ENCODE results near the gene FAM228A.
"Not testable (repeated sequence)": the region's sequence is repeated elsewhere in the genome, so short reads cannot be mapped to it uniquely, and the experiment has no call there.

FAM228A gene

DNA sequence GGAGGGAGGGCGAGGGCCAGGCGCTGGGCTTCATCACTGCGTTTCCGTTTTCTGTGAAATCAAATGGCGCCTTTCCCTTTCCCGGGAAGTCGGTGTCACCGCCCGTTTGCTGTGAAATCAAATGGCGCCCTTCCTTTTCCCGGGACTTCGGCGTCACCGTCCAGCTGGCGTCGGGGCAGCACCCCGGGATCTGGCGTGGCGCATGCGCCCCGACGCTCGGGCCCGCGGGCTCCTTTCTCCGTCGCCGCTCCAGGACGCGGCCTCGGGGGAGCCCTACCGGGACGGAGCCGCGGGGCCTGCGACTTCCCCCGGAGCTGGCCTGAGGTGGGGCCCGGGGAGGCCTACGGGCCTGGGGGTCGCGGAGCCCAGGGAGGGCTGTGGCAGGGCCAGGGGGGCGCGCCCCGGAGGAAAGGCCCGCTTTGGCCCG, at the start of gene FAM228A:
TSS of gene FAM228A (plus strand) at position 203 of the 427 bp plus-strand sequence. CDS start 428 bp downstream, outside the sequence.
- DNase-seq (ENCODE audit: low read depth, low spot score), result no peak

DNA sequence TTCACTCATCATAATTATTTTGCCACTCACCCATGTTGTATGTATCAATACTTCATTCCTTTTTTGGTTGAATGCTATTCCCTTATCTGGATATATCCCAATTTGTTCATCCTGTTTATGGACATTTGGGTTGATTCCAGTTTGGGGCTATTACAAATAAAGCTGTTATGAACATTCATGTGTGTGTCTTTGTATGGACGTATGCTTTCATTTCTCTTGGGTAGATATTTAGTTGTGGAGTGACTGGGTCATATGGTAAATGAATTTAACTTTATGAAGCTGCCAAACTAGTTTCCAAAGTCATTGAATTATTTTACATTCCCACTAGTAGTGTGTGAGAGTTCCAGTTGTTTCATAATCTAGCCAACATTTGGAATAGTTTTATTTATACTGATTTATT, 48.9 kb upstream of the FAM228A start:
- no peak for DNase-seq (ENCODE audit: low read depth, low spot score)

DNA sequence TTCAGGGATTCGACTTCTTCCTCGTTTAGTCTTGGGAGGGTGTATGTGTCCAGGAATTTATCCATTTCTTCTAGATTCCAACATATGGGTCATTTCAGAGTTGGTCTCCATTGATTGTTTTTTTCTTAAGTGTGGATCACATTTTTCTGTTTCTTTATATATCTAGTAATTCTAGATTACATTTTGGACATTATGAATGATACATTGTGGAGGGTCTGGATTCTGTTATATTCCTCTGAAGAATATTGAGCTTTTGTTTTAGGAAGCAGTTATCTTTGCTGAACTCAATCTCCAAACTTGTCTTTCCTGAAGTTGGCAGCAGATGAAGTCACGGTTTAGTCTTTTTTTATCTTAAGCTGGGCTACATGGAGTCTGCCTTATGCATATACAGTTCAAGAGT, 42.3 kb upstream of the FAM228A start:
- DNase-seq (ENCODE audit: low read depth, low spot score), result no peak

DNA sequence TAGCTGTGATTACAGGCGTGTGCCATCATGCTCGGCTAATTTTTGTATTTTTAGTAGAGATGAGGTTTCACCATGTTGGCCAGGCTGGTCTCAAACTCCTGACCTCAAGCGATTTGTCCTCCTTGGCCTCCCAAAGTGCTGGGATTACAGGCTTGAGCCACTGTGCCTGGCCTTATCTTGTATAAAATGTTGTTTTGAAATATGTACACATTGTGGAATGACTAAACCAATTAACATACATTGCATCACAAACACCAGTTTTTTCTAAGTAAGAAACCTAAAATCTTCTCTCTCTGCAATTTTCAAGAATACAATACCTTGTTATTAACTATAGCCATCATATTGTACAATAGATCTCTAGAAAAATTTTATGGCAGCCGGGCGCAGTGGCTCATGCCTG, 34.5 kb upstream of the FAM228A start:
- DNase-seq (ENCODE audit: low read depth, low spot score), result not testable (repeated sequence)

DNA sequence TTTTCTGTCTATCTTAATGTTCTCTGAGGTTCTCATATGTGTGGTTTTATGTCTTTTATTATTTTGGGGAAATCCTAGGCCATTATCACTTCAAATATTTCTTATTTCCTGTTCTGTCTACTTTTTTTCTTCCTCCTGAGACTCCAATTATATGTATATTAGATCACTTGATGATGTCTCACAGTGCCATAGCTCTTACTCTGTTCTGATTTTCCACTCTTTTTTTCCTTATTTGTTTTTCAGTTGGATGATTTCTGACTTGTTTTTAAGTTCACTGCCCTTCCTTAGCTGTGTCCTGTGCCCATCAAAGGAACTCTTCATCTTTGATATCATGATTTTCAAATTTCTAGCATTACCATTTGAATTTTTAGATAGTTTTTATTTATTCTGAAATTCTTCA, 27.5 kb upstream of the FAM228A start:
- no peak for DNase-seq (ENCODE audit: low read depth, low spot score)

DNA sequence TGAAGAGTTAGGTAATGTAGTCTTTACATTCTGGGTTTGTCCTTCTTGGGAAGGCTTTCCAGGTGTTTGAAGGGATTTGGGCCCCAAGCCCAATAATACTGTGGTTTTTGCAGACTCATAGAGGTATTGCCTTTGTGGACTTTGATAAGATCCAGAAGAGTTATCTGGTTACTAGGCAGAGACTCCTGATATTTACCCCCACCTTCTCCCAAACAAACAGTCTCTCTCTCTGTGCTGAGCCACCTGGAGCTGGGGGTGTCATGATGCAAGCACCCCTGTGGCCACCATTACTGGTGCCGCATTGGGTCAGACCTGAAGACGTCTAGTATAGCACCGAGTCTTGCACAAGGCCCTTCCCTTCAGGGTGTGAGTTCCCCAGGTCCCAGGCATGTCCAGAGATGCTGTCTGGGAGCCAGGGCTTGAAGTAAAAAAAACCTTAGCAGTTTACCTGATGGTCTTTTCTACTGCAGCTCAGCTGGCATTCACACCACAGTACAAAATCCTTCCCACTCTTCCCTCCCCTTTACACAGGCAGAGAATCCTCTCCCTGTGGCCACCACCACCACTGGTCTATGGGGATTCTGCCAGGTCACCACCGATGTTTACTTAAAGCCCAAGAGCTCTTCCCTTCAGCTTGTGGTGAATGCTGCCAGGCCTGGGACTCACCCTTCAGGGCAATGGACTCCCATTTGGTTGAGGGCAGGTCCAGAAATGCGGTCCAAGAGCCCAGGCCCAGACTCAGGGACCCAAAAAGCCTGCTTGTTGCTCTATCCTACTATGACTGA, 22.2 kb upstream of the FAM228A start:
- no peak for DNase-seq (ENCODE audit: low read depth, low spot score)

DNA sequence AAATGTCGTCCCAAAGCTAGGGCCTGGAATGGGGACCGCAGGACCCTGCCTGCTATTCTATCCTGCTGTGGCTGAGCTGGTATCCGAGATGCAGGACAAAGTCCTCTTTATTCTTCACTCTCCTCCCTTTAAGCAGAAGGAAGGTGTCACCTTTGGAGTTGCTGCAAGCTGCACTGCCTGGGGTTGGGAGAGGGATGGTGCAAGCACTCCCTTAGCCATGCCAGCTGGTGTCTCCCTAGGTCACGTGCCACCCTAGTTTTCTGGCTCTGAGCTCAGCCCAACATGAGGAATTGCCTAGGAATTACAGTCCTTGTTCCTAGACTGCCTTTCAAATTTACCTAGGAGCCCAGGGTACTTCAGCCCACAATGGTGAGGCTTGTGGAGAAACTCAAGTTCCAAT, 21.4 kb upstream of the FAM228A start:
- no peak for DNase-seq (ENCODE audit: low read depth, low spot score)

DNA sequence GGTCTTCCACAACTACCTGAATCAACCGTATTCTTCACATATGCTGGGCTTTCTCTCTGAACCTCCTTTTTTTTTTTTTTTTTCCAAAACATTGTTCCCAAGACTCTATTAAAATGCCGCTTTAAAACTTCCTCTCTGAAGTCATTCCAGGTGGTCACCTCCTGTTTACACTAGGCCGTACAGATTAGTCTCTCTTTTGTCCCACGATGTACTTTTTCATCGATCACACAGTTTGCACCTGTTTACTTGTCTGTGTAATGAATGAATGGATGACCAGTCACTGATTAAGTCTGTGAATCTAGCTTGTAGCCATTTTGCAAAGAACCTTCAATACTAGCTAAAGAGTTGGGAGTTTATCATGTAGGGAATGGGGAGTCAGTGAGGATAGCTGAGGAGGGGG, 16.7 kb upstream of the FAM228A start:
- DNase-seq (ENCODE audit: low read depth, low spot score), result no peak

DNA sequence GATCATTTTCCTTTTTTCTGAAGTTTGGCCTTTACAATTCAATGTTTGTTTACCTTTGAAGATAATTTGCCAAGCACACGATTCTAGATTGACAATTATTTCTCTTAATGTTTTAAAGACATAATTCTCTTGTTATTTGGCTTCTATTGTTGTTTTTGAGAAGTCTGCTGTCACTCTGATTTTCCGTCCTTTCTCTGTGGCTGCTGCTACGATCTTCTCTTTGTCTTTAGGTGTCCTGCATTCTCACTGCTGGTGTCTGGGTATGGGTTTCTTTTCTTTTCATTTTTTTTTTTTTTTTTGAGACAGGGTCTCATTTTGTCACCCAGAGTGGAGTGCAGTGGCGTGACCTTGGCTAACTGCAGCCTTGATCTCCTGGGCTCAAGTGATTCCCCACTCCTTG, 15.1 kb upstream of the FAM228A start:
- no peak for DNase-seq (ENCODE audit: low read depth, low spot score)

DNA sequence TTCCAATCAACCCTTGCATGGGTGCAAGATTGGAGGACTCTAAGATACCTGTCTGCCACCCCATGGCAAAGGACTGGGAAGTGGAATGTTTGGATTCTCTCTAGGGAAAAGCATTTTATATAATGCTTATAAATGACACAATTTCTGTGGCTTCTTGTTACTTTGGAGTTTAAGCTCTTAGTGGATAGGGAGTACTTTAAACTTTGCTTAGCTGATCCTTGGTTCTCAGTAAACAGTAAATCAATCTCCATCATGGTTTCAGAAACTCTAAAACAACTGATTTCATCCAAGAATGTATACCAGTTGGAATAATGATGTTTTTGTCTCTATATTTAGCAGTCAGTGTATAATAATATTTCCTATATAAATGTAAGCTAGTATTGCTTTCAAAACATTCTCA, 14.1 kb upstream of the FAM228A start:
- no peak for DNase-seq (ENCODE audit: low read depth, low spot score)

DNA sequence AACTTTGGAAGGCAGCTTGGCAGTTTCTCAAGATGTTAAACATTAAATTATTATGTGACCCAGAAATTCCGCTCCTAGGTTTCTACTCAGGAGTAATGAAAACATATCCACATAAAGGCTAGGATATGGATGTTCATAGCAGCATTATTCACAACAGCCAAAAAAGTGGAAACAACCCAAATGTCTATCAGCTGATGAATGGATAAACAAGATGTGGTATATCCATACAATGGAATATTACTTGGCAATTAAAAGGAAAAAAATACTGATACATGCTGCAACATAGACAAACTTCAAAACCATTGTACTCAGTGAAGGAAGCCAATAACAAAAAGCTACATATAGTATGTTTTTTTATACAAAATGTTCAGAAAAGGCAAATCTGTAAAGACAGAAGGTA, 12.4 kb upstream of the FAM228A start:
- DNase-seq (ENCODE audit: low read depth, low spot score), result no peak

DNA sequence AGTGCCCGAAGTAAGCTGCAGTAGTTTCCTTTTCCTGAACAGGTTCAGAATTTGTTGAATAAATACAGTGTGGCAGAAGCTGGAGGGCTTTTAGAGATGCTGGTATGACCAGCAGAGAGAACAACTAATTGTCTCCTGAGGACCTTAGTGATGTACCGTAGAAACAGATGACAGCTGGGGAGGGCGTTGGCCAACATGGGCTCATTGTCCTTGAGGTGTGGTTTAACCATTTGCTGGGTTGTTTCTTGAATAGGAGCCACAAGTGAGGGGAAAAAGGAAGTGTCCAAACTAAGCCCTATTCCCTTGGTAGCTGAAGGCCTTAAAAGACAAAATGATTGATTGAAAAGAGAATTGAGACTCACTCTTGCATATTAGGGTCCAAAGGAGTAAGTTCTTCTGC, 11.7 kb upstream of the FAM228A start:
- no peak for DNase-seq (ENCODE audit: low read depth, low spot score)

DNA sequence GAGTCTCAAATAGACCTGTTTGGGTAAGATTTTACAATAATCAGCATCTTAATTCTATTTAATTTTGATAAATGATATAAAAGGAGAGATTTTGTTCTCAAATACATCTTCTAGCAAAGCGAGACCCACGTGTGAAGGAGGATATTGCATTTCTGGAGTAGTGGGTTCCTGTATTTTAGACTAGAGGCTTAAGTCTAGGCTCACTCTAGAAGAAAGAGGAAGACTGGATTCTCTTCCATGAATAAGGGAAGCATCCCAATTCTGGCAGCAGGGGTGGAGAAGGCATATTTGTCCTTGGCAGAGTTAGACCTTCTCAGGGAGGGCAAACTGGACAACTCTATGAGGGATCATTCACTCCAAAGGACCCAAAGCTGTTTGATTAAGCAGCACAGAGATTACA, 11.3 kb upstream of the FAM228A start:
- no peak for DNase-seq (ENCODE audit: low read depth, low spot score)

DNA sequence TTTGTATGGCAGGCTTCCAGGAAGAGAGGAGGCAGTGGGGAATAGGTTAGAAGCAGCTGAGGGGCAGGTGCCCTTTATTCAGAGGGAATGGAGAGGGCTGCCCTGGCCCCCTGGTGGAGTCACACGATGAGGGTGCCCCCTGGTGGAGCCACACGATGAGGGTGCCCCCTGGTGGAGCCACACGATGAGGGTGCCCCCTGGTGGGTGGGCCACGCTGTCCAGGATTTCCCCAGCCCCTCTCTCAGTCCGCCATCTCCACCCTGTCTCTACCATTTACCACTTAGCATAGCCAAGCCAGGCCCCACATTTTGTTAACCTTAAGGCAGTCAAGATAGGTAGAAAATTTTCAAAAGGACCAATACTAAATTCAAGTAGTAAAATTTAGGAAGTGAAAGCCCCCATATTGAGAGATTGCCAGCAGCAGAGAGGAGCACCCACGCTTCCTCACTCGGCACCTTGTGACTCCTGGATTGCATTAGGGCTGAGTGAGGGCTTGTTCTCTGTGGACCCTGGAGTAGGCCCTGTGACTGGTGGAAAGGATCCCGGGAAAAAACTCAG, 10.4 kb upstream of the FAM228A start:
- no peak for DNase-seq (ENCODE audit: low read depth, low spot score)

DNA sequence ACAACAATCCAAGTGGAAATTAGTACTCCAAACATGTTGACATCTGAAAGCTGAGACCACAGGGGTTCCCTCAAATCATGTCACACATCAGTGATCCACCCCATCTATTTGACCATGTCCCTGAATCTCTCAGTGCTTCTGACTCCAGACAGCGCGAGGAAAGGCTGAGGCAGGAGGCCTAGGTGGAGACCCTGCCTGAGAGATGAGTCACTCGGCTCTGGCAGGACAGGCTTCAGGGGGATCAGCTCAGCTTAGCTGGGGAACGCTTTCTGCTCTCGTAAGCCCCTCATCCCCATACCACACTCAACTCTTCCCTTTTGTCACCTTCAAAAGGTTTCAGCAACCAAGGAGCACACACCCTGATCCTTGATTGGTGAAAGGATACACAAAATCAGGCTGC, 5.8 kb upstream of the FAM228A start:
- DNase-seq (ENCODE audit: low read depth, low spot score), result no peak

DNA sequence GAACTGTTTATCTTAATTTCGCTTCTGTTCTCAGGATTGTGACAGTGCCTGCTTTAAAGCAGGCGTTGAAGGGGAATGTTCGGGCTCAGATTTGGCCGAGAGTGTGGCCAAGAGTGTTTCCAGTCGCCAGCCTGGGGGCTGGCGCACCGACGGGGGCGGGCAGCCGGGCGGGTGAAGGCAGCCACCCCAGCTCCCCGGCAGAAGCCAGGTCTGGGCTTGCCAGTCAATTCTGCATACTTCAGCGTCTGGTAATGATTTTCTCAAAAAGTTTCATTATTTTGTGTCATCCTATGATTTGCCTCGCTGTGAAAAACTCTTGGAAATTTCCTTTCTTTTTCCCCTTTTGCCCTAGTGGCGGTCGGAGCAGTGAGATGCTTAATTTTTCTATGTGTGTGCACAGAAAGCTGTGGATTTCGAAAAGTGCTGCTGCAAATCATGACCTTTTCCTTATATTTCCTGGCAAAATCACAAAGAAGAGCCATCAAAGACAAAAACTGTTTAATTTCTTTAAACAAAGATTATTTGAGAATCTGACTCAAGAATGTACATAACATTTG, 856 bp downstream of the FAM228A start:
- DNase-seq (ENCODE audit: low read depth, low spot score), result no peak

DNA sequence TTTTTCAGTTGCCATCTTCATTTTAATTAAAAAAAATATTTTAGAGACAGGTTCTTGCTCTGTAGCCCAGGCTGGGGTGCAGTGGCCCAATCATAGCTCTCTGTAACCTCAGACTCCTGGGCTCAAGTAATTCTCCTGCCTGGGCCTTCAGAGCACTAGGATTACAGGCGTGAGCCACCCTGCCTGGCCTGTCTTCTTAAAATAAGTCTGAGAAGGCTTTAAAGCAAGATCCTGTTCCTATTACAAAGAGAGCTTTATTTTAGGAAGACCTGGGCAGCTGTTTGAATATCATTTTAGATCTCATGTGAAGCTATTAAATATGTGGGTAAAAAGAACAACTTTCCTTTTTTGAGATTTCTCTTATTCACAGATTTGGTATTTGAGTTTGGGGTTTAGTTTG, 1.5 kb downstream of the FAM228A start:
- DNase-seq (ENCODE audit: low read depth, low spot score), result no peak

DNA sequence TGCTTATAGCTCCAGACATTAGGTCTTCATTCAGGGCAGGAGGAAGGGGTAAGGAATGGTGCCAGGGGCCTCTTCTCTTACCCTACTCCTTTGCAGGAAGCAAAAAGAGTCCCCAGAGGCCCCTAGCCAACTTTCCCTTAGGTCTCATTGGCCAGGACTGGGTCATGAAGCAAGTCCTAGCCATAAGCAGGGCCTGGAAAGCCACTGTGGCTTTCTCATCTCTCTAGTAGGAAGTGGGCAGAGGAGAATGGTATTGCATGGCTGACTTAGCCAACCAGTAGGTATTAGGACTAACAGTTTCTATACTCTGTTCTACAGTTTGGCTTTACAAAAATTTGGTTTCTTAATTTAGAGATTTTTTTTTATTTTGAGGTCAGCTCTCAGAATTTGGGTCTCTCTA, 4.8 kb downstream of the FAM228A start:
- no peak for DNase-seq (ENCODE audit: low read depth, low spot score)

DNA sequence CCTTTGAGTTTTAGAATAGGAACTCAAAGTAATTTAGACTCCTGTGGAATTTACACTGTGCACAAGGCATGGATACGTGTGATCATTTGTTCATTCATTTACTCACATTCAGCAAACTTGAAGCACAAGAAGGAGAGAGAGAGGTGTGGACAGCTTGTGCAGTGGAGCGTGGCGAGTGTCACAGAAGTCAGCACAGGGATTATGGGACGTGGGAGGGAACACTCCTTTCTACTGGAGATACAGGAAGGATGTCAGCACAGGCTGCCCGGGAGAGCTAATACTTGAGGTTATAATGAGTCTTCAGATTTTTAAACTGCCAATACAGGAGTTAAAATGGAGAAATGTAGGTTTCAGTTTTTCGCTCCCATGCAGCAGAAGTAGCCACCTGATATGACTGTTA, 7.0 kb downstream of the FAM228A start:
- no peak for DNase-seq (ENCODE audit: low read depth, low spot score)

DNA sequence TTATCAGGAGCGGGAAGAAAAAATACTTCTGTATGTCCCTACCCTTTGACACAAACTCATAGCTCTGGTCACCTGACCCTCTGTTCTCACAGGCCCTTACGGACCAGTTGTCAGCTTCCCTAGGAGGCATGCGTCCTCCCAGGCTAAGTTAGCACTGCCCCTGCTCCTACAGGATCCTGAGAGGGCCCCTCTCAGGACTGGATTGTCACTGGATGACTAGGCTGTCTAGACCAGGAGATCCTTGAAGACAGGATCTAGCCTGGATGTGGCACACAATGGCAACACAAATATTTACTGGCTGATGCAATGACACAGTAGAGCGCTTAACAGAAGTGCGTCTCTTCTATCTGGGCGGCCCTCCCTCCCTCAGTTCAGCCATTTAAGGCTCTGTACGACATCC, 7.7 kb downstream of the FAM228A start:
- DNase-seq (ENCODE audit: low read depth, low spot score), result no peak

DNA sequence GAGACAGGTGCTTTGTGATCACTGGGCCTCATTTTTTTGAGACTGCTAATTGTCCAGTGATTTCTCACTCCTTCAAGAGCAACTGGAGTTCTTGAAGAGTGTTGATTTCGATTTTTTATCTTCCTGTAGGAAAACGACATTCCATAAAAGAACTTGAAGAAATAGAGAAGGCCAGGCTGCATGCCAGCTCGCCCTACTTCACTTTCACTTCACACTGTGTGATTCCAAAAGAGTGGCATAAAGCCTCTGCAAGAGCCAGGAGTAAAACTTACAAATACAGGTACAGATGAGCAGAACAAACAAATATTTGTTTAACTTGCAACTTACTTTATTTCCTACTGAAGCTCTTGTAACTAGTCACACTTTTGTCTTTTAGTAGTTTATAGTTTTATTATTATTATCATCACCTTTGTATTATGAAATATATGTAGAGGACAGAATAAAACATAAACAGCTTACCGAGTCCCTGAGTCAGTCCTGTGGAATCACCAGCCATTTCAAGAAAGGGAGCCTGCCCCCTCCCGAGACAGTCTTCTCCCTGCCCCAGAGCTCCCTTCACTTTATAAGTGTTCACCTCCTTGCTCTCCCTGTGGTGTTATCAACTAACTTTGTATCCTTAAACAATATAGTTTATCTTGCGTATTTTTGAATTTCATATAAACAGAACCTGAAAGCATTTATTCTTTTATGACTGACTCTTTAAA, 8.7 kb downstream of the FAM228A start:
- DNase-seq (ENCODE audit: low read depth, low spot score), result no peak

DNA sequence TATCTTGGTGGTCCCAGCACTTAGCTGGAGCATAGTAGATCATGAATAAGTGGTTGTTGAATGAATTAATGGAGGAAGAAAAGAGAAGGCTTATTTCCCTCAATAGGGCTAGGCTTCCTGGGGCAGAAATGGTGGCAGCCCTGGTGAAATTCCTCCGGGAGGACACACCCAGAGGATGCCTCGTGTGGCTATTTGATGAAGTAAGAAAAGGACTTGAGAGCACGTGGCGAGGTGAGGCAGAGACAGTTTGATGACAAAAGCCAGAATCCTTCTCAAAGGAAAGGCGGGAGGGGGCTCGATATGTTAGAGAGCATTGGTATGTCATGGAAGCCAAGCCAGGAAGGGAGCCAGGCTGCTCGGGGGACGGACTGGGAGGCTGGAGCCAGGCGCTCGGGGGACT, 14.7 kb downstream of the FAM228A start:
- DNase-seq (ENCODE audit: low read depth, low spot score), result no peak

DNA sequence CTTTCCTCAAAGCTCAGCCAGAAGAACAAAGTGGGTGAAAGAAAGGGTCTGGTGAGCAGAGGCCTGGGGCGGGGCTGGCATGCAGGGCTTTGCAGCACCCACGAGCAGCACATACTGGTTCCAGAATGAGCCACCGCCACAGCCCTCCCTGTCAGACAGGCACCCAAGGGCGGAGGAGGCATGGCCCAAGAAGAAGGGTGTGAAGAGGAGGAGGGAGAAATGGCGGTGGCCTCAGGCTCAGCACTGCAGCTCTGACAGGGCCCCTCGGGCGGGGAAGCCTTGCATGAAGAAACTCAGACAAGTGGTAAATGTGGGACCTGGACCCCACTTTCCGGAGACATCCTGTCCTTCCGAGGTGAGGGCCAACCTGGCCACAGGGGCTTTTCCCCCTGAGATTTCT, 15.7 kb downstream of the FAM228A start:
- no peak for DNase-seq (ENCODE audit: low read depth, low spot score)
